Vagina (tissue), 2 donors: ENCODE results near the gene EN2. TPM values are rescaled to one million over a fixed set of nuclear protein-coding genes. Genes with fewer than 3 reads are reported as not detected.

Experiments
- DNase-seq, 2 donors: peaks; one replicate each; pipeline ENCODE4 v3.0.0-alpha.2; 2017; ENCODE audit errors: extremely low spot score in 2 of 2
- H3K27ac ChIP-seq: fragments of 200-600 bp; sonication (generic); one replicate; pipeline ENCODE4 v1.5.1; 2019
- H3K27me3 ChIP-seq: fragments of 200-600 bp; sonication (generic); one replicate; pipeline ENCODE4 v1.5.1; 2019
- H3K36me3 ChIP-seq, 2 donors: fragments of 200-600 bp; sonication (generic); one replicate each; pipeline ENCODE4 v1.5.1; 2017 to 2019
- H3K4me1 ChIP-seq: fragments of 200-600 bp; sonication (generic); one replicate; pipeline ENCODE4 v1.5.1; 2019
- H3K4me3 ChIP-seq, 2 donors: fragments of 200-600 bp; sonication (generic); 1 replicate in 1 of 2; 2 replicates in 1 of 2; pipeline ENCODE4 v1.5.1; 2016 to 2019
- H3K9me3 ChIP-seq: fragments of 200-600 bp; sonication (generic); one replicate; pipeline ENCODE4 v1.5.1; 2019
- POLR2A ChIP-seq, 2 donors: fragments of 450-650 bp; IDR thresholded peaks; one replicate each; pipeline ENCODE4 v1.6.1; 2017; ENCODE audit warnings: antibody characterized with exemption in 2 of 2, mild to moderate bottlenecking in 2 of 2, moderate library complexity in 2 of 2
- POLR2AphosphoS5 ChIP-seq, 2 donors: sonication (generic); formaldehyde crosslinking; IDR thresholded peaks; one replicate each; pipeline ENCODE4 v1.9.0; 2017; ENCODE audit warnings: antibody characterized with exemption in 2 of 2, mild to moderate bottlenecking in 2 of 2, low read depth in 1 of 2; ENCODE audit not compliant: insufficient read depth in 1 of 2
- intact Hi-C: fragments of 100-400 bp; cut with DNase I; formaldehyde crosslinking; loops from one replicate; pipeline ENCODE4 v1.15.1; 2023
- total RNA-seq: library from RNA; depleted of rRNA; stranded (reverse); fragments of >200 nt; gene quantifications from one replicate; pipeline ENCODE4 v1.2.3, GENCODE V29; 2016
- TF ChIP-seq, protein P1 (sequence below), 3 experiments: fragments of 450-650 bp in 2 of 3; fragments of 200-600 bp in 1 of 3; sonication (generic) in 1 of 3; IDR thresholded peaks; one replicate each; pipeline ENCODE4 v1.5.1; 2017 to 2019; ENCODE audit warnings: antibody characterized with exemption in 3 of 3, mild to moderate bottlenecking in 2 of 3, moderate library complexity in 2 of 3

The EN2 gene
- total RNA-seq, 1 donor from 2014 or later: 0.98 TPM

DNA sequence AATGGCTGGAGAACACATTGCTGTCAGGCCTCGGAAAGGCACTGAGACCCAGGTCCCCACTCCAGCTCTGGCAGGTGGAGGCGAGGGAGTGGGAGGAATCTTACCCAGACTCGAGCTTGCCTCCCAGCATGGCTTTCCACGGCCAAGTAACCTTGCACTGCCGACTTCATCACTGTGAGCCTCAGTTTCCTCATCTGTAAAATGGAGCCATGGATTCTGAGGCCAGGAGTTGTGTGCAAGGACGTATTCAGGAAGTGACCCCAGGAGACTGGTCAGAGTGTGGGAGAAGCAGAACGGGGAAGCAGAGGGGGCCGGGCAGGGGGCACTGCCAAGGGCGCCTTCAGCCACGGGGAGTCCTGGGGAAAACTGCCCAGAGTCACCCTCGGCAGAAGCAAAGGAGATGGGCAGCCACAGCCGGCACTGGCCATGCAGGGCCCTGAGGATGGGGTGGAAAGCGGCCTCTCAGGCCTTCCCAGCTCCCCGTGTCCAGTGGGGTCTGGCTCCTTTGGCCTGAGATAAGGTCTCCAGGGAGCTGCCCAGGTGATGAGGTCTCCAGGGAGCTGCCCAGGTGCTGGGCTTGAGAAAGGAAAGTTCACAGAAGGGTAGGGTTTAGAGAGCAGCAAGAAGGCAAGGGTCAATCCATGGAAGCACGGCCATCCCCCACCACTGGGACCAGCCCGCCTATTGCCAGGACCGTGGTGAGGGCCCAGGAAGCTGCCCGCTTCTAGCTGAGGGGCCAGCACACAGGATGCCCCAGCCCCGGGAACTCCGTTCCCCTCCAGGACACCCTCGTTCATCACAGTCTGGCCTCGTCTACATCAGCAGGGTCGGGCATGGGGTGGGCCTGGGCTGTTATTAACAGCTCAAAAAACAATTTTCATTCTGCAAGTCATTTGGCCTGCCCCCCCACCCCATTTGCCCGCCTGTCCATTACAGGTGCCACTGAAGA, 34.3 kb upstream of the EN2 start:
- Histone ChIP-seq H3K4me3 (no peak overlapping the region), H3K9me3 (no peaks in the 10 kb centered on the region), H3K27ac (no peak overlapping the region), H3K27me3 (no peaks in the 10 kb centered on the region), H3K36me3 (no peaks in the 10 kb centered on the region), H3K4me1 (no peaks in the 10 kb centered on the region)
- intact Hi-C loops: no loop called here
- TF ChIP-seq POLR2AphosphoS5 (IDR thresholded peaks at IDR 0.05; ENCODE audit: insufficient read depth in 1 of 2, low read depth in 1 of 2) (no peak), POLR2A (IDR thresholded peaks at IDR 0.05) (no peak)
- TF ChIP-seq, protein P1, sequence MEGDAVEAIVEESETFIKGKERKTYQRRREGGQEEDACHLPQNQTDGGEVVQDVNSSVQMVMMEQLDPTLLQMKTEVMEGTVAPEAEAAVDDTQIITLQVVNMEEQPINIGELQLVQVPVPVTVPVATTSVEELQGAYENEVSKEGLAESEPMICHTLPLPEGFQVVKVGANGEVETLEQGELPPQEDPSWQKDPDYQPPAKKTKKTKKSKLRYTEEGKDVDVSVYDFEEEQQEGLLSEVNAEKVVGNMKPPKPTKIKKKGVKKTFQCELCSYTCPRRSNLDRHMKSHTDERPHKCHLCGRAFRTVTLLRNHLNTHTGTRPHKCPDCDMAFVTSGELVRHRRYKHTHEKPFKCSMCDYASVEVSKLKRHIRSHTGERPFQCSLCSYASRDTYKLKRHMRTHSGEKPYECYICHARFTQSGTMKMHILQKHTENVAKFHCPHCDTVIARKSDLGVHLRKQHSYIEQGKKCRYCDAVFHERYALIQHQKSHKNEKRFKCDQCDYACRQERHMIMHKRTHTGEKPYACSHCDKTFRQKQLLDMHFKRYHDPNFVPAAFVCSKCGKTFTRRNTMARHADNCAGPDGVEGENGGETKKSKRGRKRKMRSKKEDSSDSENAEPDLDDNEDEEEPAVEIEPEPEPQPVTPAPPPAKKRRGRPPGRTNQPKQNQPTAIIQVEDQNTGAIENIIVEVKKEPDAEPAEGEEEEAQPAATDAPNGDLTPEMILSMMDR (IDR thresholded peaks at IDR 0.05): no peak
- no peak for DNase-seq

DNA sequence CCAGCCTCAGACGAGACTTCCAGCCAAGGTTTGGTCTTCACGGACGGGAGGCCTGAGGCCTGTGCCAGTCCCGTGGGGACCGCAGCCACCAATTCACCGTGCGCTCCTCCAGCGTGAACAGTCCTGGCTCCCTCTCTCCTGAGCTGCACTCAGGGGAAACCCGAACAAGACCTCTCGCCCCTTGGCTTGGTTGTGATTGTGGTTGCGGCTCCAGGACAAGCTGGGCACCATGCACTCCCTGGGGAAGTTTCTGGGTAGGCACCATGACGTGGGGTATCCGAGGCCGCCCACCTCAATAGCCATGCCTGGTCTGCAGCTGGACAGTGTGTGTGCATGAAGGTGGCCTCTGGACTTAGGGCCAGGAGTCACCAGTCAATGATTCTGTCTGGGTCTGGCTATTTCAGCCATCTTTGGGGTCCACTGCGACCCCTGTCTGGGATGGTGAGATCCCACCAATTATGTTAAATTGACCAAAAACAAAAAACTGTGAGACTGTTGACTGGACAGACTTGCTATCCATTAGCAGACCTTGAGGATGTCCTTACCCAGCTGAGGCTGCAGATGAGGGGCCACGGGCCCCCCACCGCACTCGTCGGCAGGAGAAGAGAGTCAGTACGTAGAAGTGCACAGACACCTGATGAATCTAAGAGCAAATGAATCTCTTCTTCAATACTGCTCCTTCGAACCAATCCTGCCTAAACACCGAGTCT, 33.5 kb upstream of the EN2 start:
- H3K36me3 ChIP-seq: no peaks in the 10 kb centered on the region
- no peaks in the 10 kb centered on the region for H3K27me3 ChIP-seq
- no peaks in the 10 kb centered on the region for H3K9me3 ChIP-seq
- intact Hi-C loops: no loop called here
- H3K27ac ChIP-seq: no peak overlapping the region
- no peak overlapping the region for H3K4me3 ChIP-seq
- DNase-seq: no peak
- H3K4me1 ChIP-seq: no peaks in the 10 kb centered on the region
- TF ChIP-seq, protein P1 (IDR thresholded peaks at IDR 0.05): no peak
- TF ChIP-seq POLR2A (IDR thresholded peaks at IDR 0.05) (no peak), POLR2AphosphoS5 (IDR thresholded peaks at IDR 0.05; ENCODE audit: insufficient read depth in 1 of 2, low read depth in 1 of 2) (no peak)

DNA sequence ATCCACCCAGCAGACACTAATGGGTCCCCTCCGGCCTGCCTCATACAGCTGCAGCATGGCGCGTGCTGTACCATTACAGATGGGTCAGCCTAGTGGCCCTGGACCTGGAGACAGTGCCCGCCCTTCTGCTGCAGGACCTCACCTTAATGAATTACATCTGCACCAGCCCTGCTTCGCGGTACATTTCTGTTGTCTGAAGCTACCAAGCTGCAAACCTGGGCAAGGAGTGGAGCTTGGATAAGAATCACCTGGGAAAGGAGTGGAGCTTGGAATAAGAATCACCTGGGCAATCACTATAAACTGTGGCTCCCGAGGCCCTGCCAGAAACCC, 33.0 kb upstream of the EN2 start:
- Histone ChIP-seq H3K4me3 (no peak overlapping the region), H3K9me3 (no peaks in the 10 kb centered on the region), H3K27me3 (no peaks in the 10 kb centered on the region), H3K4me1 (no peaks in the 10 kb centered on the region), H3K36me3 (no peaks in the 10 kb centered on the region), H3K27ac (no peak overlapping the region)
- no peak for DNase-seq
- TF ChIP-seq POLR2A (IDR thresholded peaks at IDR 0.05) (no peak), POLR2AphosphoS5 (IDR thresholded peaks at IDR 0.05; ENCODE audit: insufficient read depth in 1 of 2, low read depth in 1 of 2) (no peak)
- TF ChIP-seq, protein P1 (IDR thresholded peaks at IDR 0.05): no peak
- intact Hi-C loops: no loop called here

DNA sequence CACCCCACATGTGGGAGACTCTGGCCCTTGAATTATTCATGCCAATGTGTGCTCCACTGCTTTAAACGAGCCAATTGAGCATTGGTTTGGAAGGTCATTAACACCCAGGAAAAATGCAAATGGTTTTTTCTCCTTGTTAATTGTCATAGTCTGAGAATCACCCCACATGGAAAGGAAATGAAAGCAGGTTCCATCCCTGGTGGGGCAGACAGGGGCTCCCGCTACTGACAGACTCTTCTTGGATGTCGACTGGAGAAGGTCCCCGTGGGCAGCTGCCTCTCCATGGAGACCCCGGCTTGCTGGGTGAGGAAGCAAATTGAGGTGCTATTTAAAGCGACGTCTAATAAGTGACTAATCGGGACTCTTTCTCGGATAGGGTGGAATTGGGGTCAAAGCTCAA, 32.0 kb upstream of the EN2 start:
- Histone ChIP-seq H3K4me1 (no peaks in the 10 kb centered on the region), H3K27ac (no peak overlapping the region), H3K9me3 (no peaks in the 10 kb centered on the region), H3K36me3 (no peaks in the 10 kb centered on the region), H3K27me3 (no peaks in the 10 kb centered on the region), H3K4me3 (no peak overlapping the region)
- intact Hi-C loops: no loop called here
- no peak for DNase-seq
- TF ChIP-seq, protein P1 (IDR thresholded peaks at IDR 0.05): no peak
- no peak for TF ChIP-seq POLR2A (IDR thresholded peaks at IDR 0.05)
- no peak for TF ChIP-seq POLR2AphosphoS5 (IDR thresholded peaks at IDR 0.05; ENCODE audit: insufficient read depth in 1 of 2, low read depth in 1 of 2)
